ENCODE data around the gene C9orf50. TPM values are rescaled to one million over a fixed set of nuclear protein-coding genes. Genes with fewer than 3 reads are reported as not detected.

C9orf50 gene
- total RNA-seq, 2 experiments from 2014 or later, result not detected

DNA sequence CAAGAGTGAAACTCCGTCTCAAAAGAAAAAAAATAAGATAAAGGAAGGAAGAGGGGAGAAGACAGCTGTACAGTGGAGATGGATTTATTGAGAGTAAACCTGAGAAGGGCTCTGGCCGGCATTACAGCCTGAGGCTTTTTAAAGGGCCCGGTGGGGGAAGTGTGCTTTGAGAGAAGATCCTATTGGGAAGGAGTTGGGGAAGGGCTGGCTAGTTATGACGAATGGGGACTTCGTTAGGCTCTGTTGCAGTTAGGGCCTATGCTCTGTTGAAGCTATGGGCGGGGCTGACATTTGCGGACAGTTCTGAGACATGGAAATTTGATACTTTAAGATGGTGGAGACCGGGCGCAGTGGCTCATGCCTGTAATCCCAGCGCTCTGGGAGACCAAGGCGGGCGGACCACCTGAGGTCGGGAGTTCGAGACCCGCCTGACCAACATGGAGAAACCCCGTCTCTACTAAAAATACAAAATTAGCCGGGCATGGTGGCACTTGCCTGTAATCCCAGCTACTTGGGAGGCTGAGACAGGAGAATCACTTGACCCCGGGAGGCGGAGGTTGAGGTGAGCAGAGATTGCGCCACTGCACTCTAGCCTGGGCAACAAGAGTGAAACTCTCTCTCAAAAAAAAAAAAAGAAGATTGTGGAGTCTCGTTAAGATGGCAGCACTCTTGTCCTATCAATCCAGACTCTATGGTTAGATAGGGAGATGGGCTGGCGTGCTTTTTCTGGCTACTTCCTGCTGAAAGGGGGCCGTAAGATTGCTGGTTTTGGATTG, 33.2 kb downstream of the C9orf50 start:
- no peak overlapping the region for H3K4me3 Mint-ChIP-seq
- POLR2A ChIA-PET, result interaction anchor here (1.0 to 2.0 kb wide), 4 partner anchors 9 to 410 kb away, joined by 3 to 6 read pairs (median 4); no protein-coding TSS in a partner anchor
- DNase-seq, result no peak
- H3K36me3 Mint-ChIP-seq (ENCODE audit: low read depth), result no peaks in the 10 kb centered on the region
- no peak for ATAC-seq
- H3K9me3 Mint-ChIP-seq, result no peaks in the 10 kb centered on the region
- CTCF ChIA-PET, result interaction anchor here (1.2 to 1.3 kb wide), 2 partner anchors 253 to 449 kb away, joined by 3 to 4 read pairs; no protein-coding TSS in a partner anchor
- no peak overlapping the region for H3K27ac Mint-ChIP-seq
- H3K27me3 Mint-ChIP-seq, result no peaks in the 10 kb centered on the region
- H3K4me1 Mint-ChIP-seq (ENCODE audit: low read depth), result peaks cover 39% of the 10 kb centered on the region
- intact Hi-C loops (cut with micrococcal nuclease), result no loop called here
- TF ChIP-seq, protein P1, sequence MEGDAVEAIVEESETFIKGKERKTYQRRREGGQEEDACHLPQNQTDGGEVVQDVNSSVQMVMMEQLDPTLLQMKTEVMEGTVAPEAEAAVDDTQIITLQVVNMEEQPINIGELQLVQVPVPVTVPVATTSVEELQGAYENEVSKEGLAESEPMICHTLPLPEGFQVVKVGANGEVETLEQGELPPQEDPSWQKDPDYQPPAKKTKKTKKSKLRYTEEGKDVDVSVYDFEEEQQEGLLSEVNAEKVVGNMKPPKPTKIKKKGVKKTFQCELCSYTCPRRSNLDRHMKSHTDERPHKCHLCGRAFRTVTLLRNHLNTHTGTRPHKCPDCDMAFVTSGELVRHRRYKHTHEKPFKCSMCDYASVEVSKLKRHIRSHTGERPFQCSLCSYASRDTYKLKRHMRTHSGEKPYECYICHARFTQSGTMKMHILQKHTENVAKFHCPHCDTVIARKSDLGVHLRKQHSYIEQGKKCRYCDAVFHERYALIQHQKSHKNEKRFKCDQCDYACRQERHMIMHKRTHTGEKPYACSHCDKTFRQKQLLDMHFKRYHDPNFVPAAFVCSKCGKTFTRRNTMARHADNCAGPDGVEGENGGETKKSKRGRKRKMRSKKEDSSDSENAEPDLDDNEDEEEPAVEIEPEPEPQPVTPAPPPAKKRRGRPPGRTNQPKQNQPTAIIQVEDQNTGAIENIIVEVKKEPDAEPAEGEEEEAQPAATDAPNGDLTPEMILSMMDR (IDR thresholded peaks at IDR 0.05), result no peak

DNA sequence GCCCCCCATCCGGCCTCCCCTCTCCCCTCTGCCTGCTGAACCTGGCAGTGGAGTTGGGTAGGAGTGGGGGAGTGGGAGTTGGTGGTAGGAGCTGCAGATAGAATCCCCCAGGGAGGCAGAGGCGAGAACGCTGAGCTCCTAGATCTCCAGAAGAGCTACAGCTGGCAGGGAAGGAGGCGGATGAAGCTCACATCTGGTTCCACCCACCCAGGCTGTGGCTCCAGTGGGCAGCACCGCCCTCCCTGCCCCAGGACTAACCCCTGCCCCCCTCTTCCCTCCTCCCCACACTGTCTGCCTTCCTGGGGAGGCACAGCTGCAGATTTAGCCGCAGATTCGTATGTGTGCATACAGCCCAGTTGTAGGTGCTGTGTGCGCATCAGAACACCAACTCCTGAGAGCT, 34.2 kb downstream of the C9orf50 start:
- ATAC-seq, result peak; percentile 15
- POLR2A ChIA-PET, result interaction anchor here (1.0 to 2.0 kb wide), 3 partner anchors 10 to 409 kb away, joined by 3 to 6 read pairs (median 4); no protein-coding TSS in a partner anchor
- Mint-ChIP-seq H3K9me3 (no peaks in the 10 kb centered on the region), H3K36me3 (ENCODE audit: low read depth) (no peaks in the 10 kb centered on the region), H3K27me3 (no peaks in the 10 kb centered on the region), H3K4me1 (ENCODE audit: low read depth) (peaks cover 49% of the 10 kb centered on the region), H3K4me3 (no peak overlapping the region), H3K27ac (peak overlapping the region; percentile 63)
- peak; percentile 49 for DNase-seq
- intact Hi-C loops (cut with micrococcal nuclease), result no loop called here
- TF ChIP-seq, protein P1 (IDR thresholded peaks at IDR 0.05), result no peak
- CTCF ChIA-PET, result interaction anchor here (0.9 to 1.5 kb wide), 9 partner anchors 11 to 455 kb away, joined by 3 to 5 read pairs (median 4); no protein-coding TSS in a partner anchor

DNA sequence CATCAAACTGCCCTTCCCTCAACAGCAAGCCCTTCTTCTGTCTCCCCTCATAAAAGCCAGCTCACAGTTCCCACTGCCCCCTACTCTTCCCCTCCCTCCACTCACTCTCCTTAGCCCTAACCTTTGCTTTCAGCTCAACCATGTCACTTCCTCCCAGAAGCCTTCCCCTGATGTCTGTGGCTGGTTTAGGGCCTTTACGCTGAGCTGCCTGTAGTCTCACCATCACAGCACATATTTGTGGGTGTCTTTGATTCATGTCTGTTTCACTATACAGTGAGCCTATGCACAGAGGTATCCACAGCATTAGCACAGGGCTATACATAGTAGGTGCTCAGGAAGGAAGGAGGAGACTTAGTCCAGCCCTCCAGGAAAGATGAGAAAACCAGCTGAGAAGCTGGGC, 34.7 kb downstream of the C9orf50 start:
- H3K9me3 Mint-ChIP-seq, result no peaks in the 10 kb centered on the region
- TF ChIP-seq, protein P1 (IDR thresholded peaks at IDR 0.05), result no peak
- no peaks in the 10 kb centered on the region for H3K36me3 Mint-ChIP-seq (ENCODE audit: low read depth)
- no peaks in the 10 kb centered on the region for H3K27me3 Mint-ChIP-seq
- CTCF ChIA-PET, result interaction anchor here (0.9 to 1.5 kb wide), 9 partner anchors 11 to 455 kb away, joined by 3 to 5 read pairs (median 4); no protein-coding TSS in a partner anchor
- H3K4me1 Mint-ChIP-seq (ENCODE audit: low read depth), result peaks cover 50% of the 10 kb centered on the region
- peak; percentile 65 for DNase-seq
- ATAC-seq, result peak; percentile 81
- H3K27ac Mint-ChIP-seq, result peak overlapping the region; percentile 63
- H3K4me3 Mint-ChIP-seq, result no peak overlapping the region
- intact Hi-C loops (cut with micrococcal nuclease), result no loop called here
- POLR2A ChIA-PET, result interaction anchor here (1.0 to 2.0 kb wide), 2 partner anchors 10 to 15 kb away, joined by 3 to 6 read pairs; no protein-coding TSS in a partner anchor

DNA sequence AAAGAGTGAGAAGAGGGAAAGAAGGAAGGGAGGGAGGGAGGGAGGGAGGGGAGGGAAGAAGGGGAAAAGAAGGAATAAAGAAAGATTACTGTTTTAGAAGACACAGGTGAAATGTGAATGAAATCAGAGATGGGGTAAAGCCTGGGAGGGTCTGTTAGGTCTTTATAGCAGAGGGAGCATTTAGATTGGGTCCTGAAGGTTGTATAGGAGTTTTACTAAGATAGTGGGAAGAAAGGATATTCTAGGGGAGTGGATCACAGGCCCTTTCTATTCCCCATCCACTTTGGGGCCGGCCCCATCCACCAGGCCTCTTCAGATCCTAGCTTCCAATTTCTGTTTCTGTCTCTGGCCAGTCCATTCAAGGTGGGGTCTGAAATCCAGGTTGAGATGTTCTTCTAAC, 35.5 kb downstream of the C9orf50 start:
- Mint-ChIP-seq H3K4me3 (no peak overlapping the region), H3K27me3 (no peaks in the 10 kb centered on the region), H3K9me3 (no peaks in the 10 kb centered on the region), H3K27ac (peak overlapping the region; percentile 57), H3K36me3 (ENCODE audit: low read depth) (no peaks in the 10 kb centered on the region), H3K4me1 (ENCODE audit: low read depth) (peaks cover 56% of the 10 kb centered on the region)
- TF ChIP-seq, protein P1 (IDR thresholded peaks at IDR 0.05), result no peak
- DNase-seq (no peak), ATAC-seq (no peak)
- intact Hi-C loops (cut with micrococcal nuclease), result no loop called here
- CTCF ChIA-PET, result interaction anchor here (2.8 kb wide), 1 partner anchor 26 kb away, joined by 10 read pairs; no protein-coding TSS in a partner anchor
- POLR2A ChIA-PET, result no interaction called here

DNA sequence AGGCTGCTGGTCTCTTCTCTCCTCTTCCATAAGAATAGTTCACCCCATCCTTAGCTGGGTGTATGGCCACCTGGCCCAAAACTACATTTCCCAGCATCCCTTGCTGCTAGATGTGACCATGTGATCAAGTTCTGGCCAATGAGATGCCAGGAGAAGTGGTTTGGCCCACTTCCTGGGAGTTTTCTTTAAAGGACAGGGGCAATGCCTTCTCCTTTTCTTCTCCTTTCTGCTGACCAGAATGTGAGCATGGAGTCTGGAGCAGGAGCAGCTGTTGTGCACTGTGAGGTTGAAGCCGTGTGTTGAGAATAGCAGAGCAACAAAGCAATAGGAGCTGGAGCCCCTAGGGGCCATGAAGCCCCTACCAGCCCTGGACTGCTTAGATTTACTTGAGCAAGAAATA, 36.8 kb downstream of the C9orf50 start:
- no peak overlapping the region for H3K4me3 Mint-ChIP-seq
- TF ChIP-seq, protein P1 (IDR thresholded peaks at IDR 0.05), result no peak
- ChIA-PET CTCF (interaction anchor here (1.0 to 2.8 kb wide), 7 partner anchors 12 to 445 kb away, joined by 3 to 11 read pairs (median 3); no protein-coding TSS in a partner anchor), POLR2A (interaction anchor here (0.6 to 1.9 kb wide), 6 partner anchors 23 to 473 kb away, joined by 3 to 5 read pairs (median 3); partner anchors contain the start of gene PTPA)
- intact Hi-C loops (cut with micrococcal nuclease), result no loop called here
- H3K9me3 Mint-ChIP-seq, result no peaks in the 10 kb centered on the region
- ATAC-seq, result peak; percentile 36
- H3K4me1 Mint-ChIP-seq (ENCODE audit: low read depth), result peaks cover 68% of the 10 kb centered on the region
- H3K36me3 Mint-ChIP-seq (ENCODE audit: low read depth), result no peaks in the 10 kb centered on the region
- DNase-seq, result peak; percentile 80
- no peaks in the 10 kb centered on the region for H3K27me3 Mint-ChIP-seq
- peak overlapping the region; percentile 73 for H3K27ac Mint-ChIP-seq
